ENCODE results near the gene ABCB1. TPM values are rescaled to one million over a fixed set of nuclear protein-coding genes. Genes with fewer than 3 reads are reported as not detected.
"Not testable (repeated sequence)": the region's sequence is repeated elsewhere in the genome, so short reads cannot be mapped to it uniquely, and the experiment has no call there.

Gene ABCB1
- total RNA-seq, 2 experiments from 2014 or later = 8.8 to 8.9 TPM

DNA sequence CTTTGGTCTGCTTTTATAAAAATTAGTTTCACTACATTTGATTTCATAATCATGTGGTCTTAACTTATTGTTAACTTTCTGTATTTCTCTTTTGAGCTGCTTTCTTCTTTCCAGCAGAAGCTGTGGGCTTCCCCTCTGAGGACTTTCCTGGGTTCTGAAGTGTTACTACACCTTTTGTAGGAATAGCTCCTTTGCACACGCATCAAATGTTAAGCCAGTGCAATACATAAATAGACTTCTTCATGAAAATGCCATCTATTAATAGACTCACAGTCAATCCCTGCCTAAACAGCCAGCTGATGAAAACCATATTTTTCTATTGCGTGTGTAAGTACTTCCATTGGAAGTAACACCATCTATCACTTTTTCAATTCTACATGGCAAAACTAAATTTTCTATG is 126.7 kb downstream of the ABCB1 start:
- H3K36me3 Mint-ChIP-seq (ENCODE audit: low read depth) = no peaks in the 10 kb centered on the region
- ChIA-PET POLR2A (no interaction called here), CTCF (no interaction called here)
- ATAC-seq (no peak), DNase-seq (no peak)
- no peak overlapping the region for H3K27ac Mint-ChIP-seq
- TF ChIP-seq, protein P1, sequence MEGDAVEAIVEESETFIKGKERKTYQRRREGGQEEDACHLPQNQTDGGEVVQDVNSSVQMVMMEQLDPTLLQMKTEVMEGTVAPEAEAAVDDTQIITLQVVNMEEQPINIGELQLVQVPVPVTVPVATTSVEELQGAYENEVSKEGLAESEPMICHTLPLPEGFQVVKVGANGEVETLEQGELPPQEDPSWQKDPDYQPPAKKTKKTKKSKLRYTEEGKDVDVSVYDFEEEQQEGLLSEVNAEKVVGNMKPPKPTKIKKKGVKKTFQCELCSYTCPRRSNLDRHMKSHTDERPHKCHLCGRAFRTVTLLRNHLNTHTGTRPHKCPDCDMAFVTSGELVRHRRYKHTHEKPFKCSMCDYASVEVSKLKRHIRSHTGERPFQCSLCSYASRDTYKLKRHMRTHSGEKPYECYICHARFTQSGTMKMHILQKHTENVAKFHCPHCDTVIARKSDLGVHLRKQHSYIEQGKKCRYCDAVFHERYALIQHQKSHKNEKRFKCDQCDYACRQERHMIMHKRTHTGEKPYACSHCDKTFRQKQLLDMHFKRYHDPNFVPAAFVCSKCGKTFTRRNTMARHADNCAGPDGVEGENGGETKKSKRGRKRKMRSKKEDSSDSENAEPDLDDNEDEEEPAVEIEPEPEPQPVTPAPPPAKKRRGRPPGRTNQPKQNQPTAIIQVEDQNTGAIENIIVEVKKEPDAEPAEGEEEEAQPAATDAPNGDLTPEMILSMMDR (IDR thresholded peaks at IDR 0.05) = no peak
- no peak overlapping the region for H3K4me3 Mint-ChIP-seq
- peaks cover 47% of the 10 kb centered on the region for H3K27me3 Mint-ChIP-seq
- no peaks in the 10 kb centered on the region for H3K9me3 Mint-ChIP-seq
- intact Hi-C loops (cut with micrococcal nuclease) = no loop called here
- H3K4me1 Mint-ChIP-seq (ENCODE audit: low read depth) = peaks cover 12% of the 10 kb centered on the region

DNA sequence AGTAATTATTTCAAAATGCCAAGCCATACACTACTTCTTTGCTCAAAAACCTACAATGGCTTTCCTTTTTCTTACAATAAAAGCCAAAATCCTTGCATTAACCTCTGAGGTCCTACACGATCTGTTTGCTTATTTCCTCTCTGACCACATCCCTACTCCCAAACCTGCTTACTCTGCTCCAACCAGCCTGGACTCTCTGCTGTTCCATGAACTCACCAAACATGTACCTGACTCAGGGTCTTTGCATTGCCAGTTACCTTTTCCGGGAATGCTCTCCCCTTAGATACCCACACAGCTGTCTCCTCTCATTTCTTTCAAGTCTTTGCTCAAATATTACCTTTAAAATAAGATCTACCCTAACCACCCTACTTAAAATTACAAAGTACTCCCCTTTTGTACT is 127.5 kb downstream of the ABCB1 start:
- no peaks in the 10 kb centered on the region for H3K9me3 Mint-ChIP-seq
- ChIA-PET POLR2A (no interaction called here), CTCF (no interaction called here)
- no peak for DNase-seq
- H3K36me3 Mint-ChIP-seq (ENCODE audit: low read depth) = no peaks in the 10 kb centered on the region
- no peak overlapping the region for H3K27ac Mint-ChIP-seq
- no peak overlapping the region for H3K4me3 Mint-ChIP-seq
- H3K4me1 Mint-ChIP-seq (ENCODE audit: low read depth) = peaks cover 12% of the 10 kb centered on the region
- no peak for ATAC-seq
- peaks cover 47% of the 10 kb centered on the region for H3K27me3 Mint-ChIP-seq
- TF ChIP-seq, protein P1 (IDR thresholded peaks at IDR 0.05) = no peak
- intact Hi-C loops (cut with micrococcal nuclease) = no loop called here

DNA sequence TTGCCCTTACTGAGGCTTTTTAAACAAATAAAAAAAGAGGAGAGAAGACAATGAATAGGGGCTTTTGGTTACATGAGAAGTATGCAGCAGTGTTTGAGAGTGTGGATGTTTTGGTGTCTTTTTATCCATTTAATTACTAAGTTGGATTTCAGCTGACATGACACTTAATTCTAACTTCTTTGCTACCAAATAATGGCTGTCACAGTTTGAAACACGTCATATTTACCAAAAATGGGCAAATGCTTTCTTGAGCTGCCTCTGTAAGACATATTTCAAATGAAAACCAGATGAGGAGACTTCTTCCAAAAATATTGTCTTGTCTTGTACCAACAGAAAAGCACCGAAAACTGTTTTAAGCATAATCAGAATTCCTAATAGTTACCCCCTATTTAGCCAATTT is 129.2 kb downstream of the ABCB1 start:
- intact Hi-C loops (cut with micrococcal nuclease) = no loop called here
- peaks cover 37% of the 10 kb centered on the region for H3K27me3 Mint-ChIP-seq
- ChIA-PET CTCF (interaction anchor here (0.9 kb wide), 1 partner anchor 10 kb away, joined by 3 read pairs; no protein-coding TSS in a partner anchor), POLR2A (no interaction called here)
- DNase-seq = no peak
- H3K36me3 Mint-ChIP-seq (ENCODE audit: low read depth) = no peaks in the 10 kb centered on the region
- H3K4me1 Mint-ChIP-seq (ENCODE audit: low read depth) = peaks cover 12% of the 10 kb centered on the region
- H3K9me3 Mint-ChIP-seq = no peaks in the 10 kb centered on the region
- H3K27ac Mint-ChIP-seq = no peak overlapping the region
- TF ChIP-seq, protein P1 (IDR thresholded peaks at IDR 0.05) = no peak
- no peak overlapping the region for H3K4me3 Mint-ChIP-seq
- ATAC-seq = no peak

GRCh38 chr7:87469204-87469603 is 131.5 kb downstream of the ABCB1 start:
- DNase-seq; intact Hi-C loops (cut with micrococcal nuclease); POLR2A ChIA-PET; H3K27ac Mint-ChIP-seq; H3K36me3 Mint-ChIP-seq (ENCODE audit: low read depth); H3K4me3 Mint-ChIP-seq; H3K9me3 Mint-ChIP-seq; H3K4me1 Mint-ChIP-seq (ENCODE audit: low read depth); ATAC-seq; CTCF ChIA-PET: not testable (repeated sequence)
- H3K27me3 Mint-ChIP-seq = peaks cover 28% of the 10 kb centered on the region

DNA sequence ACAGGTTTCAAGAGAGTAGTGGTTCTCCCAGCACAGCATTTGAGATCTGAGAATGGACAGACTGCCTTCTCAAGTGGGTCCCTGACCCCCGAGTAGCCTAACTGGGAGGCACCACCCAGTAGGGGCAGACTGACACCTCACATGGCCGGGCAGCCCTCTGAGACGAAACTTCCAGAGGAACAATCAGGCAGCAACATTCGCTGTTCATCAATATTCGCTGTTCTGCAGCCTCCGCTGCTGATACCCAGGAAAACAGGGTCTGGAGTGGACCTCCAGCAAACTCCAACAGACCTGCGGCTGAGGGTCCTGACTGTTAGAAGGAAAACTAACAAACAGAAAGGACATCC is 135.2 kb downstream of the ABCB1 start:
- H3K36me3 Mint-ChIP-seq (ENCODE audit: low read depth); H3K4me3 Mint-ChIP-seq; H3K9me3 Mint-ChIP-seq; intact Hi-C loops (cut with micrococcal nuclease); H3K27ac Mint-ChIP-seq; ATAC-seq; H3K4me1 Mint-ChIP-seq (ENCODE audit: low read depth); POLR2A ChIA-PET; DNase-seq; CTCF ChIA-PET: not testable (repeated sequence)
- peaks cover 17% of the 10 kb centered on the region for H3K27me3 Mint-ChIP-seq

GRCh38 chr7:87464830-87465533 is 135.7 kb downstream of the ABCB1 start:
- H3K4me1 Mint-ChIP-seq (ENCODE audit: low read depth); POLR2A ChIA-PET; H3K36me3 Mint-ChIP-seq (ENCODE audit: low read depth); ATAC-seq; H3K9me3 Mint-ChIP-seq; H3K4me3 Mint-ChIP-seq; intact Hi-C loops (cut with micrococcal nuclease); DNase-seq; H3K27ac Mint-ChIP-seq: not testable (repeated sequence)
- CTCF ChIA-PET = interaction anchor here (0.5 kb wide), 1 partner anchor 103 kb away, joined by 3 read pairs; no protein-coding TSS in a partner anchor
- H3K27me3 Mint-ChIP-seq = peaks cover 16% of the 10 kb centered on the region
